HepG2 (cell line): ENCODE data around the gene CHST11. TPM values are rescaled to one million over a fixed set of nuclear protein-coding genes. Genes with fewer than 3 reads are reported as not detected.

Experiments used
- ATAC-seq: fragments of 200-7000 bp; cut with Tn5 transposase; 3 replicates; pipeline ENCODE4 v1.9.1; 2020; ENCODE audit warnings: mild to moderate bottlenecking, moderate library complexity
- BruUV-seq: library from RNA; stranded (reverse); fragments of 400-500 nt; replicated peaks from 2 replicates; lab custom pipeline; 2021; lab: Mats Ljungman, UMichigan
- CTCF ChIA-PET: fragments of 300-600 bp; formaldehyde crosslinking; extraction: SDS; loops from one replicate; lab custom pipeline; 2021; ENCODE audit warnings: low total read pairs, inconsistent platforms, low intra/inter-chr PET ratio; lab: Yijun Ruan, JAX
- POLR2A ChIA-PET: fragments of 350-600 bp; sonication (Branson Sonifier 250); formaldehyde crosslinking; loops from one replicate; lab custom pipeline; 2020; ENCODE audit warnings: antibody characterized with exemption, inconsistent platforms; lab: Yijun Ruan, JAX
- DNase-seq: peaks from one replicate; pipeline ENCODE4 v3.0.0-alpha.2; 2015; ENCODE audit warnings: low spot score
- FAIRE-seq: peaks from 3 replicates; lab custom pipeline; 2011; peaks lifted over from hg19 to GRCh38; lab: Jason Lieb, UNC
- H2AFZ ChIP-seq: one replicate; pipeline ENCODE4 v1.6.1; 2011; ENCODE audit warnings: low read length, inconsistent platforms
- H3K27ac ChIP-seq: fragments of 300-600 bp; 3 replicates; pipeline ENCODE4 v1.8.0; 2011; ENCODE audit warnings: mixed run types, mild to moderate bottlenecking, mixed read lengths, low read length, inconsistent platforms; ENCODE audit not compliant: insufficient read depth; ENCODE audit errors: extremely low read length
- H3K27me3 ChIP-seq, 2 experiments: fragments of 200-600 bp in 1 of 2; 2 replicates in 1 of 2; 3 replicates in 1 of 2; pipeline versions ENCODE4 v1.6.0 to v1.8.0; 2011; ENCODE audit warnings: low read length in 2 of 2, mild to moderate bottlenecking in 2 of 2, moderate library complexity in 2 of 2, inconsistent platforms in 1 of 2; ENCODE audit not compliant: insufficient read depth in 2 of 2, control insufficient read depth in 1 of 2
- H3K36me3 ChIP-seq, 2 experiments: fragments of 200-600 bp in 1 of 2; replicated peaks in 1 of 2; 2 replicates in 1 of 2; 3 replicates in 1 of 2; pipeline versions ENCODE4 v1.5.1 to v1.8.0; 2011; ENCODE audit warnings: low read length in 2 of 2, inconsistent platforms in 1 of 2; ENCODE audit not compliant: insufficient read depth in 2 of 2, control insufficient read depth in 1 of 2
- H3K4me1 ChIP-seq: 2 replicates; pipeline ENCODE4 v1.5.1; 2012; ENCODE audit warnings: low read length, inconsistent platforms; ENCODE audit not compliant: insufficient read depth
- H3K4me2 ChIP-seq: 2 replicates; pipeline ENCODE4 v1.6.0; 2011; ENCODE audit warnings: low read depth, low read length, inconsistent platforms
- H3K4me3 ChIP-seq, 3 experiments: fragments of 200-600 bp in 1 of 3; sonication (generic), shearing (Covaris generic) in 1 of 3; replicated peaks in 1 of 3; 2 replicates each; pipeline ENCODE4 v1.5.1; 2011 to 2016; ENCODE audit warnings: low read length in 3 of 3, inconsistent platforms in 2 of 3, low read depth in 2 of 3, mild to moderate bottlenecking in 2 of 3, control low read depth in 1 of 3, mixed read lengths in 1 of 3; ENCODE audit not compliant: insufficient read depth in 1 of 3
- H3K79me2 ChIP-seq: one replicate; pipeline ENCODE4 v1.6.1; 2011; ENCODE audit warnings: low read length, inconsistent platforms; ENCODE audit not compliant: insufficient read depth
- H3K9ac ChIP-seq: 2 replicates; pipeline ENCODE4 v1.6.0; 2011; ENCODE audit warnings: mild to moderate bottlenecking, low read depth, low read length, inconsistent platforms; ENCODE audit not compliant: insufficient read depth
- H3K9me3 ChIP-seq: 2 replicates; pipeline ENCODE4 v1.5.1; 2012; ENCODE audit warnings: mild to moderate bottlenecking, low read length
- H4K20me1 ChIP-seq: 2 replicates; pipeline ENCODE4 v1.6.0; 2011; ENCODE audit warnings: inconsistent platforms, mild to moderate bottlenecking, low read length, moderate library complexity; ENCODE audit not compliant: insufficient read depth
- AGO2 ChIP-seq: fragments of 200-400 bp; formaldehyde crosslinking; optimal IDR thresholded peaks from 2 replicates; pipeline ENCODE3; 2017; ENCODE audit warnings: mild to moderate bottlenecking, low read depth, low read length, moderate library complexity
- DR1 ChIP-seq: sonication (generic); formaldehyde crosslinking; IDR thresholded peaks from 2 replicates; pipeline ENCODE4 v1.8.0; 2021; ENCODE audit warnings: mild to moderate bottlenecking, missing genetic modification reagents, inconsistent platforms
- ELF1 ChIP-seq: sonication (generic); formaldehyde crosslinking; IDR thresholded peaks from 2 replicates; pipeline ENCODE4 v1.4.0; 2020; ENCODE audit warnings: missing genetic modification reagents
- ERF ChIP-seq: IDR thresholded peaks from 2 replicates; pipeline ENCODE4 v1.6.1; 2018; ENCODE audit warnings: missing biosample characterization, missing genetic modification reagents
- FOXC1 ChIP-seq: sonication (generic); formaldehyde crosslinking; IDR thresholded peaks from 2 replicates; pipeline ENCODE4 v1.8.0; 2022; ENCODE audit warnings: mild to moderate bottlenecking, missing genetic modification reagents, borderline replicate concordance
- KAT7 ChIP-seq: IDR thresholded peaks from 2 replicates; pipeline ENCODE4 v1.6.1; 2018; ENCODE audit warnings: borderline replicate concordance, missing compliant biosample characterization
- KLF13 ChIP-seq: sonication (generic); formaldehyde crosslinking; IDR thresholded peaks from 2 replicates; pipeline ENCODE4 v1.4.0; 2020; ENCODE audit warnings: mild to moderate bottlenecking, missing genetic modification reagents
- MYPOP ChIP-seq: sonication (generic); formaldehyde crosslinking; IDR thresholded peaks from 2 replicates; pipeline ENCODE4 v1.8.1; 2023; ENCODE audit warnings: mild to moderate bottlenecking, moderate library complexity, missing genetic modification reagents
- RBM39 ChIP-seq: fragments of 200-400 bp; formaldehyde crosslinking; IDR thresholded peaks from one replicate; pipeline ENCODE4 v1.6.1; 2018; ENCODE audit warnings: antibody characterized with exemption, mild to moderate bottlenecking, low read depth, low read length; ENCODE audit not compliant: poor library complexity, severe bottlenecking
- TAF15 ChIP-seq: fragments of 200-400 bp; formaldehyde crosslinking; IDR thresholded peaks from one replicate; pipeline ENCODE4 v1.6.1; 2018; ENCODE audit warnings: mild to moderate bottlenecking, low read depth, low read length; ENCODE audit not compliant: poor library complexity, severe bottlenecking
- ZNF24 ChIP-seq: fragments of 450-650 bp; IDR thresholded peaks from 2 replicates; pipeline ENCODE4 v1.6.1; 2017; ENCODE audit warnings: antibody characterized with exemption, mild to moderate bottlenecking
- ZNF788 ChIP-seq: sonication (generic); formaldehyde crosslinking; IDR thresholded peaks from 2 replicates; pipeline ENCODE4 v1.5.0; 2020; ENCODE audit warnings: mild to moderate bottlenecking, missing genetic modification reagents, borderline replicate concordance
- ZSCAN5A ChIP-seq: sonication (generic); formaldehyde crosslinking; IDR thresholded peaks from 2 replicates; pipeline ENCODE4 v1.8.0; 2022; ENCODE audit warnings: mild to moderate bottlenecking, missing genetic modification reagents, borderline replicate concordance
- WGBS: methylation state at CpG from one replicate; pipeline ENCODE4 v1.1.6; 2017; ENCODE audit warnings: low lambda C conversion rate; 5-methylcytosine and 5-hydroxymethylcytosine counted together
- in situ Hi-C: cut with HindIII; loops from 2 replicates; pipeline ENCODE4 v1.10.0; 2017; ENCODE audit warnings: low pct_unique_long_range_greater_than_20kb; ENCODE audit not compliant: extremely low pct_ligation_motif_present
- intact Hi-C: fragments of 100-400 bp; cut with micrococcal nuclease; formaldehyde crosslinking; loops from one replicate; pipeline ENCODE4 v1.10.0; 2022; ENCODE audit not compliant: unreplicated experiment
- polyA plus RNA-seq, 8 experiments: library from polyadenylated mRNA; depleted of rRNA in 3 of 8; stranded (reverse) in 7 of 8; unstranded in 1 of 8; fragments of >200 nt; fragmentation: Illumina TruSeq in 4 of 8; extraction: Trizol in 4 of 8; gene quantifications; 2 replicates each; pipeline versions ENCODE4 v1.2.1 to v1.2.3, GENCODE V29; 2011 to 2016; ENCODE audit warnings: low read depth in 4 of 8, missing spikeins in 1 of 8, mixed read lengths in 1 of 8; ENCODE audit not compliant: insufficient read depth in 1 of 8
- total RNA-seq, 5 experiments: library from RNA; depleted of rRNA; stranded (reverse); fragments of >200 nt; fragmentation: Illumina TruSeq; extraction: Trizol; gene quantifications; 2 replicates each; pipeline ENCODE4 v1.2.3, GENCODE V29; 2016; ENCODE audit warnings: low read depth in 1 of 5
- TF ChIP-seq, protein P1 (sequence below): sonication (generic); formaldehyde crosslinking; IDR thresholded peaks from 2 replicates; pipeline ENCODE4 v1.4.0; 2020; ENCODE audit warnings: mild to moderate bottlenecking, missing genetic modification reagents

Gene CHST11
- total and polyA plus RNA-seq, 2 of the 13 experiments (the other 11 are each of a cell fraction or from before 2014, with no cell fraction given): 0.15 TPM; not detected in 1

DNA sequence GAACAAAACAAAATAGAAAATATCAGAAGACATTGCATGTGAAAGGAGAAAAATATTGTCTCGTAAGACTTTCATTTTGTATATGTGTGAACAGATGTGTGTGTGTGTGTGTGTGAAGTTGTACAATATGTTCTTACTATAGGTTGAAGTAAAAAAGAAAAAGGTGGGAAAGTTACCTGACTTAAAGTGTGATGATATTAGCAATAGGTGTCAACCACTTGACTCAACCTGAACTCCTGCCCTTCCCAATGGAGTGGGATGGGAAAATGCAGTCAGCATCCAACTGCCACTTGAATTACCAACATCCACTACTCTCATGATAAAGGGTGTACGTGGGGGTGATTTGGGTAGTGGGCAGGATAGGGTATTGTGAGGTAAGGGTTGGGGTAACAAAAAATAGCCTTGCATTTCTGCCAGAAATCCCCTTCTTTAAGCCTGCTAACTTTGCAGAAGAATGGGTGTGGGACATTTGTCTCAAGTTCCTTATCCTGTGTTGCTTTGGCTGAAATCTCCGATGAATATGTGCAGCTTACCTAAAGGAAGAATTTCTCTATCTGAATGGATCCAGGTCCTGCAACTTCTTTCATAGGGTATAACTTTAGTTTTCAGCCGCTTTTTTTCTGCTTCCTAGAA, 181.6 kb downstream of the CHST11 start:
- Histone ChIP-seq H3K9me3 (no peaks in the 10 kb centered on the region), H3K36me3 (no peaks in the 10 kb centered on the region), H3K27me3 (peaks cover 0 to 8% of the 10 kb centered on the region in 2 experiments; a peak in 1 of 5 replicates), H3K79me2 (no peaks in the 10 kb centered on the region), H3K9ac (no peak overlapping the region), H3K27ac (no peak overlapping the region), H4K20me1 (no peaks in the 10 kb centered on the region), H3K4me1 (no peaks in the 10 kb centered on the region), H2AFZ (no peak overlapping the region), H3K4me2 (no peak overlapping the region), H3K4me3 (no peak overlapping the region)
- DNase-seq: no peak
- in situ Hi-C loops: no loop called here
- 24% methylated on average over 4 of the region's 4 CpGs for whole genome bisulfite sequencing
- intact Hi-C loops: no loop called here
- CTCF ChIA-PET: no interaction called here
- POLR2A ChIA-PET: no interaction called here
- BruUV-seq: no TSS peak
- ATAC-seq: no peak
- FAIRE-seq: no peak
- TF ChIP-seq DR1 (CRISPR knock-in tag) (no peak), ERF (no peak), FOXC1 (CRISPR knock-in tag) (no peak), ZSCAN5A (CRISPR knock-in tag) (no peak), ELF1 (no peak), ZNF788 (no peak), KAT7 (CRISPR knock-in tag) (no peak), KLF13 (CRISPR knock-in tag) (no peak), RBM39 (no peak), AGO2 (no peak), MYPOP (CRISPR knock-in tag) (no peak), TAF15 (no peak), ZNF24 (no peak)
- TF ChIP-seq, protein P1, sequence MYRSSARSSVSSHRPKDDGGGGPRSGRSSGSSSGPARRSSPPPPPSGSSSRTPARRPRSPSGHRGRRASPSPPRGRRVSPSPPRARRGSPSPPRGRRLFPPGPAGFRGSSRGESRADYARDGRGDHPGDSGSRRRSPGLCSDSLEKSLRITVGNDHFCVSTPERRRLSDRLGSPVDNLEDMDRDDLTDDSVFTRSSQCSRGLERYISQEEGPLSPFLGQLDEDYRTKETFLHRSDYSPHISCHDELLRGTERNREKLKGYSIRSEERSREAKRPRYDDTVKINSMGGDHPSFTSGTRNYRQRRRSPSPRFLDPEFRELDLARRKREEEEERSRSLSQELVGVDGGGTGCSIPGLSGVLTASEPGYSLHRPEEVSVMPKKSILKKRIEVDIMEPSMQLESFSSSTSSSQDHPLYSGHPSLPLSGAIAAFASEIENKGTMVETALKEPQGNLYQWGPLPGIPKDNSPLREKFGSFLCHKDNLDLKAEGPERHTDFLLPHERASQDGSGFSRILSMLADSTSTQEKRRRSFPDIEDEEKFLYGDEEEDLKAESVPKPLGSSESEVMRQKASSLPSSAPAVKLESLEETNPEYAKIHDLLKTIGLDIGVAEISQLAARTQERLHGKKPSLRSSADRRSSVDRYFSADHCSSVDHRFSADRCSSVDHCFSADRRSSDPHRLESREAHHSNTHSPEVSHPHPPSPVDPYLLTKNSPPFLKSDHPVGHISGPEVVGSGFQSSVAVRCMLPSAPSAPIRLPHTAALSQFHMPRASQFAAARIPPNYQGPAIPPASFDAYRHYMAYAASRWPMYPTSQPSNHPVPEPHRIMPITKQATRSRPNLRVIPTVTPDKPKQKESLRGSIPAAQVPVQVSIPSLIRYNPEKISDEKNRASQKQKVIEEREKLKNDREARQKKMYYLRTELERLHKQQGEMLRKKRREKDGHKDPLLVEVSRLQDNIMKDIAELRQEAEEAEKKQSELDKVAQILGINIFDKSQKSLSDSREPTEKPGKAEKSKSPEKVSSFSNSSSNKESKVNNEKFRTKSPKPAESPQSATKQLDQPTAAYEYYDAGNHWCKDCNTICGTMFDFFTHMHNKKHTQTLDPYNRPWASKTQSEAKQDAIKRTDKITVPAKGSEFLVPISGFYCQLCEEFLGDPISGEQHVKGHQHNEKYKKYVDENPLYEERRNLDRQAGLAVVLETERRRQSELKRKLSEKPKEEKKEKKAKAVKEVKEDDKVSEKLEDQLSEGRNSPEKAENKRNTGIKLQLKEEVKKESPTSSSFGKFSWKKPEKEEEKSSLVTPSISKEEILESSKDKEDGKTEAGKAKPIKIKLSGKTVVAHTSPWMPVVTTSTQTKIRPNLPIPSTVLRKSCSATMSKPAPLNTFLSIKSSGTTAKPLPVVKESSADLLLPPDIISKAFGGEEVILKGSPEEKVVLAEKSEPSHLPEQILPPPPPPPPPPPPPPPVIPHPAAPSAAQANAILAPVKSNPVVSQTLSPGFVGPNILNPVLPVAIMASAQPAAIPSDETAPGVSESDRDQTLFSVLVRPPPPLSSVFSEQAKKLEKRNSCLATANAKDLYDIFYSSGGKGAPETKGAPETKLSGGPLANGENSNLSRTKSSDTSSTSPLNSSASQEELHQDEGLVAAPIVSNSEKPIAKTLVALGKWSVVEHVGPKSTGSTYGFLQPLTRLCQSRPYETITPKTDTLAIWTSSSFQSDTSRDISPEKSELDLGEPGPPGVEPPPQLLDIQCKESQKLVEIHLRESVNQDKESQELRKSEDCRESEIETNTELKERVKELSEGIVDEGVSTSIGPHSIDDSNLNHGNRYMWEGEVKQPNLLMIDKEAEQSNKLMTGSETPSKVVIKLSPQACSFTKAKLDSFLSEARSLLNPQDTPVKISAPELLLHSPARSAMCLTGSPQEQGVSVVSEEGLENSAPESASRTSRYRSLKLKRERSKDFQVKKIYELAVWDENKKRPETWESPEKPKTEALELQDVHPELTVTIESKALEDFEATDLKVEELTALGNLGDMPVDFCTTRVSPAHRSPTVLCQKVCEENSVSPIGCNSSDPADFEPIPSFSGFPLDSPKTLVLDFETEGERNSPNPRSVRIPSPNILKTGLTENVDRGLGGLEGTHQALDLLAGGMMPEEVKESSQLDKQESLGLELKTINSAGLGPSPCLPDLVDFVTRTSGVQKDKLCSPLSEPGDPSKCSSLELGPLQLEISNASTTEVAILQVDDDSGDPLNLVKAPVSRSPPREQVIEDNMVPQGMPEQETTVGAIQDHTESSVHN (CRISPR knock-in tag): no peak
